ENCODE data around the gene OR10AD1. TPM values are rescaled to one million over a fixed set of nuclear protein-coding genes. Genes with fewer than 3 reads are reported as not detected.

Gene OR10AD1
- total and polyA plus RNA-seq, 4 donors: not detected

- DNase-seq (ENCODE audit: low spot score): peak; percentile 46
- Histone ChIP-seq H3K4me1 (ENCODE audit: control insufficient read depth in 4 of 4, insufficient read depth in 4 of 4, low read length in 3 of 4) (peaks cover 0 to 11% (median 7%) of the 10 kb centered on the region in 4 donors), H3K9ac (ENCODE audit: low read depth in 1 of 2, low read length in 2 of 2) (no peak overlapping the region), H3K27ac (ENCODE audit: low read depth in 1 of 2, low read length in 2 of 2) (no peak overlapping the region), H3K27me3 (ENCODE audit: control insufficient read depth in 4 of 4, insufficient read depth in 4 of 4, low read length in 3 of 4) (no peaks in the 10 kb centered on the region), H3K4me3 (ENCODE audit: low read depth in 1 of 3, low read length in 3 of 3) (no peak overlapping the region), H3K36me3 (ENCODE audit: control insufficient read depth in 4 of 4, insufficient read depth in 3 of 4, low read depth in 1 of 4, low read length in 3 of 4) (no peaks in the 10 kb centered on the region), H3K9me3 (ENCODE audit: control insufficient read depth in 4 of 4, low read length in 3 of 4) (no peaks in the 10 kb centered on the region)
- 77% methylated on average over 2 of the region's 2 CpGs for WGBS
- no peak for TF ChIP-seq FOXA1 (IDR thresholded peaks at IDR 0.05)
- no peak for TF ChIP-seq NR2F2 (IDR thresholded peaks at IDR 0.05)
- no peak for TF ChIP-seq SP1 (IDR thresholded peaks at IDR 0.05)
- no peak for TF ChIP-seq REST (IDR thresholded peaks at IDR 0.05)
- TF ChIP-seq HNF4G (IDR thresholded peaks at IDR 0.05): no peak
- TF ChIP-seq TAF1 (conservative IDR thresholded peaks at IDR 0.05): no peak
- no peak for TF ChIP-seq EGR1 (IDR thresholded peaks at IDR 0.05; ENCODE audit: low read depth in 2 of 2)
- TF ChIP-seq YY1 (IDR thresholded peaks at IDR 0.05): no peak
- TF ChIP-seq FOXA2 (IDR thresholded peaks at IDR 0.05): no peak
- TF ChIP-seq RAD21 (IDR thresholded peaks at IDR 0.05): no peak
- no peak for TF ChIP-seq CTCF (IDR thresholded peaks at IDR 0.05; ENCODE audit: low read depth, low read length, missing input control)
- no peak for TF ChIP-seq ZBTB33 (IDR thresholded peaks at IDR 0.05)
- no peak for TF ChIP-seq MAX (IDR thresholded peaks at IDR 0.05)
- TF ChIP-seq JUND (IDR thresholded peaks at IDR 0.05): no peak
- TF ChIP-seq ATF3 (IDR thresholded peaks at IDR 0.05): no peak
- TF ChIP-seq RXRA (IDR thresholded peaks at IDR 0.05): no peak
Measured at GRCh38 chr12:48160807-48161206, 42.3 kb downstream of the OR10AD1 start.

GRCh38 chr12:48160046-48160445, 43.0 kb downstream of the OR10AD1 start:
- H3K9ac ChIP-seq (ENCODE audit: low read depth in 1 of 2, low read length in 2 of 2): no peak overlapping the region
- 88% methylated on average over 5 of the region's 5 CpGs for WGBS
- H3K4me1 ChIP-seq (ENCODE audit: control insufficient read depth in 4 of 4, insufficient read depth in 4 of 4, low read length in 3 of 4): peaks cover 0 to 9% (median 7%) of the 10 kb centered on the region in 4 donors
- DNase-seq (ENCODE audit: low spot score): no peak
- no peaks in the 10 kb centered on the region for H3K36me3 ChIP-seq (ENCODE audit: control insufficient read depth in 4 of 4, insufficient read depth in 3 of 4, low read depth in 1 of 4, low read length in 3 of 4)
- H3K9me3 ChIP-seq (ENCODE audit: control insufficient read depth in 4 of 4, low read length in 3 of 4): no peaks in the 10 kb centered on the region
- H3K27ac ChIP-seq (ENCODE audit: low read depth in 1 of 2, low read length in 2 of 2): no peak overlapping the region
- no peak overlapping the region for H3K4me3 ChIP-seq (ENCODE audit: low read depth in 1 of 3, low read length in 3 of 3)
- no peaks in the 10 kb centered on the region for H3K27me3 ChIP-seq (ENCODE audit: control insufficient read depth in 4 of 4, insufficient read depth in 4 of 4, low read length in 3 of 4)
- no peak for TF ChIP-seq SP1 (IDR thresholded peaks at IDR 0.05)
- TF ChIP-seq REST (IDR thresholded peaks at IDR 0.05): no peak
- TF ChIP-seq MAX (IDR thresholded peaks at IDR 0.05): no peak
- TF ChIP-seq FOXA1 (IDR thresholded peaks at IDR 0.05): no peak
- no peak for TF ChIP-seq GABPA (IDR thresholded peaks at IDR 0.05 in 1 of 2, conservative IDR thresholded peaks at IDR 0.05 in 1 of 2)
- no peak for TF ChIP-seq RAD21 (IDR thresholded peaks at IDR 0.05)
- no peak for TF ChIP-seq ATF3 (IDR thresholded peaks at IDR 0.05)
- no peak for TF ChIP-seq HNF4G (IDR thresholded peaks at IDR 0.05)
- TF ChIP-seq NR2F2 (IDR thresholded peaks at IDR 0.05): no peak
- no peak for TF ChIP-seq ZBTB33 (IDR thresholded peaks at IDR 0.05)
- TF ChIP-seq EGR1 (IDR thresholded peaks at IDR 0.05; ENCODE audit: low read depth in 2 of 2): no peak
- no peak for TF ChIP-seq TAF1 (conservative IDR thresholded peaks at IDR 0.05)
- no peak for TF ChIP-seq FOXA2 (IDR thresholded peaks at IDR 0.05)

Data from liver (tissue), 9 donors.